Stimulated activated memory B cell treated with anti-CD40 and anti-IgM and Interleukin-4, amounts not matched to agents 10 μg/mL and 1 μg/mL and 100 μg/mL, for 72 hours (primary cell): Measurements from ENCODE around the gene LRRC51.

Experiments used
- ATAC-seq: fragments of 150-1000 bp; cut with Tn5 transposase; 2 replicates; pipeline ENCODE4 v1.10.0; 2021
- H3K27ac Mint-ChIP-seq: one replicate; pipeline ENCODE4 v1.8.0; 2022; ENCODE audit warnings: mild to moderate bottlenecking, mixed read lengths
- H3K27me3 Mint-ChIP-seq: one replicate; pipeline ENCODE4 v1.8.0; 2022; ENCODE audit warnings: mixed read lengths
- H3K36me3 Mint-ChIP-seq: one replicate; pipeline ENCODE4 v1.8.0; 2022; ENCODE audit warnings: mixed read lengths
- H3K4me1 Mint-ChIP-seq: one replicate; pipeline ENCODE4 v1.8.0; 2022; ENCODE audit warnings: mixed read lengths
- H3K4me3 Mint-ChIP-seq: one replicate; pipeline ENCODE4 v1.8.0; 2022; ENCODE audit warnings: mild to moderate bottlenecking, moderate library complexity, mixed read lengths
- H3K9me3 Mint-ChIP-seq: one replicate; pipeline ENCODE4 v1.8.0; 2022; ENCODE audit warnings: mixed read lengths

Gene LRRC51

GRCh38 chr11:72080326-72081183 lies at the start of gene LRRC51, which contains the start of gene NUMA1:
Gene LRRC51 (plus strand): TSS chr11:72080850. CDS start chr11:72089084, 8,234 bp downstream.
Gene NUMA1 (minus strand): TSS chr11:72080542. CDS start chr11:72035943, 44,599 bp downstream.
- peak within 1 kb of the TSS; percentile 94 for H3K27ac Mint-ChIP-seq
- peaks cover 55% of the 10 kb centered on the region for H3K4me1 Mint-ChIP-seq
- H3K9me3 Mint-ChIP-seq = no peaks in the 10 kb centered on the region
- no peaks in the 10 kb centered on the region for H3K27me3 Mint-ChIP-seq
- H3K36me3 Mint-ChIP-seq = peaks cover 11% of the 10 kb centered on the region
- ATAC-seq = peak; percentile 98
- peak within 1 kb of the TSS; percentile 99 for H3K4me3 Mint-ChIP-seq

DNA sequence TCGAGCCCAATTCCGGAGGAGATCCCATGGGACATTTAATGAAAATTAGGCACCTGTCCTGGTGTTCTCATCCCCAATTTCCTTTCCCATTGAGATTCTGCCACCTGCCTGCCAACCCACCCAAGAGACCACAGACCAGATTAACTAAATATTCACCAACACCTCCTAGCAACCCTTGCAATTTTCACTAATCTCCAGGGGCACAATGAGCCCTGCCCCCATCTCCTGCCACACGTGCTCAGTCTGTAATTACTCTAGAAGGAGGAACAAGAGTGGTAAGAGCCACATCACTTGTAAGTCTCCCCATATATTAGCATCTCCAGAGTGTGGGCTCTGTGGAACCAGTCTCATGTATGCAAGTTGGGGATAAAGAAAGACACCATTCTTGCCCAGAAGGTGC lies 44.0 kb upstream of the LRRC51 start:
- H3K27me3 Mint-ChIP-seq = no peaks in the 10 kb centered on the region
- H3K36me3 Mint-ChIP-seq = peaks cover 7% of the 10 kb centered on the region
- peaks cover 12% of the 10 kb centered on the region for H3K4me1 Mint-ChIP-seq
- no peak overlapping the region for H3K4me3 Mint-ChIP-seq
- ATAC-seq = no peak
- H3K9me3 Mint-ChIP-seq = no peaks in the 10 kb centered on the region
- H3K27ac Mint-ChIP-seq = no peak overlapping the region

DNA sequence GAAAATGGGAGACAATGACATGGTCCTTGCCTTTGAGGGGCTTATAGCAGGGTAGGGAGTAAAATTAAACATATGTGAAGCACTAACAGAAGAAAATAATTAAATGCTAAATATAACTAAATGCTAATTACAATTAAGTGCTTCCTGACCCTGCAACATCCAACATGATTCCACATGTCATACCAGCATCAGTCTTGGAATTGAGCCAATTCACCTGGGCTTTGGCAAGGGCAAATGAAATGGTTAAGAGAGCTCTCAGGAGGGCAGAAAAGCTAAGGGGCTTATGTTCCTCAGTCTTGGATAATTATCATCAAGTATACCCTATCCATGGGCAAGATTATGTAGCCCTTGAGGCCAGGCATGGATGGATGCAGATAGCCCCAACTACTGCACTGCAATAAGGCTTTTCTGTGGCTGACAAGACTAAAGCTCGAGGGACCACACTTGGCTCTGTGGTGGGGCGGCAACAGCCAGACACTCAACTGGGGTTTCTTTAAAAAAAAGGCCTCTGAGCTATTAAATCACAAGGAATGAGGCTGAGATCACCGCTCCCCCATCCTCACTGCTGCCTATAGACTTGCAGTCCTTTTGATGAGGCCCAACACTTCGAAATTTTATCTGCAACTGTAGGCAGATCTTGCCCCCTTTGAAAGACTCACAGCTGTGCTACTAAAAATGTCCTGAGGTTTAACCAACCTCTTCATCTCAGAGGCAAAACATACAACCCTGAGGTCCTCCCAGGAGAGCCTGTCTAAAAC lies 42.9 kb upstream of the LRRC51 start:
- H3K27ac Mint-ChIP-seq = no peak overlapping the region
- H3K4me3 Mint-ChIP-seq = no peak overlapping the region
- ATAC-seq = no peak
- peaks cover 22% of the 10 kb centered on the region for H3K4me1 Mint-ChIP-seq
- H3K9me3 Mint-ChIP-seq = no peaks in the 10 kb centered on the region
- H3K27me3 Mint-ChIP-seq = no peaks in the 10 kb centered on the region
- H3K36me3 Mint-ChIP-seq = peaks cover 7% of the 10 kb centered on the region

DNA sequence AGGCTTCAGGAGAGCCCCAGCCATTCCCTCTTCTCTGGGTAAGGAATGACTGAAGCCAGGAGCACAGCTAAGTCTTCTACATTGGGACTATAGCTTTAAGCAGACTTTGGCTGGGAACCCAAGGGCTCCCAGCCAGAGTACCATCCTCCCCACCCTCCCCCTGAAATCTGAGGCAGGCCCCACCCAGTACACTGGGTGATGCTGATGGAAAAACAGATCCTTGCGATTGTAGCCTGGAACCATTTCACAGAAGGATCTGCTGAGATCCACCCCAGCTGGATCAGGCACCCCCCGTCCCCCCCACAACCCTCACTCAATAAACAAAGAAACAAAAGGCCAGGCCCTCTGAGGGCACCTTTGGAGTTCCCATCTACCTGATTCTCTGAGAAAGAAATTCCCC lies 42.2 kb upstream of the LRRC51 start:
- Mint-ChIP-seq H3K27me3 (no peaks in the 10 kb centered on the region), H3K9me3 (no peaks in the 10 kb centered on the region), H3K4me1 (peaks cover 28% of the 10 kb centered on the region)

GRCh38 chr11:72039031-72039855 lies 41.4 kb upstream of the LRRC51 start:
- Mint-ChIP-seq H3K27ac (no peak overlapping the region), H3K4me1 (peaks cover 28% of the 10 kb centered on the region), H3K27me3 (no peaks in the 10 kb centered on the region), H3K36me3 (peaks cover 7% of the 10 kb centered on the region), H3K9me3 (no peaks in the 10 kb centered on the region), H3K4me3 (no peak overlapping the region)
- ATAC-seq = no peak

More for the DNA sequence above, 42.2 kb upstream of the LRRC51 start:
- Mint-ChIP-seq H3K4me3 (no peak overlapping the region), H3K27ac (no peak overlapping the region), H3K36me3 (peaks cover 7% of the 10 kb centered on the region)
- ATAC-seq = no peak

DNA sequence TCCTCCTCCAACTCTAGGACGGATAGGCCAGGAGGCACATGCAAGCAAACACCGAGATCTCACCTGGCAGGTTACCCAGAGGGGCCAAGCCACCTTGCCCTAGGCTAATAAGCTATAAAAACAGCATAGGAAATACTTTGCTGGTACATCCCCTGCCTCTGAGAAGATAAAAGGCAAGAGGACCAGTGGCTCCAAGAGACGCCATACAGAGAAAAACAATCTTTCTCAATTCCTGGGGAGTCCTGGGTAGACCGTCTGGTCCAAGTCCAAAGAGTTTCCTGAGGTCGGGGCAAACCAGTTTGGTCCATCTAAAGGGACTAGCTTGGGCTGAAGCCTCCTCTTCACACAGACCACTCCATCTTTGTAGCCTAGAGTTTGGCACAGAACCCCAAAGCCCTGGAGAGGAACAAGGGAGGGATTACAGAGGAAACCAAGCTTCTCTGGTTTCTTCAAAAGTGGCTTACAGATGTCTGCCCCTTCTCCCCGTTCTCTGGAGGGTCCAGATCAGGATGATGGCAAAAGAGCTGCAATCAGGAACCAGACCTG lies 40.7 kb upstream of the LRRC51 start:
- Mint-ChIP-seq H3K27me3 (no peaks in the 10 kb centered on the region), H3K9me3 (no peaks in the 10 kb centered on the region), H3K36me3 (peaks cover 7% of the 10 kb centered on the region), H3K4me1 (peaks cover 29% of the 10 kb centered on the region), H3K27ac (no peak overlapping the region), H3K4me3 (no peak overlapping the region)
- no peak for ATAC-seq

GRCh38 chr11:72040491-72041363 lies 39.9 kb upstream of the LRRC51 start:
- Mint-ChIP-seq H3K4me1 (peaks cover 32% of the 10 kb centered on the region), H3K27me3 (no peaks in the 10 kb centered on the region), H3K27ac (no peak overlapping the region), H3K4me3 (no peak overlapping the region), H3K9me3 (no peaks in the 10 kb centered on the region), H3K36me3 (peaks cover 2% of the 10 kb centered on the region)
- ATAC-seq = peak; percentile 72

DNA sequence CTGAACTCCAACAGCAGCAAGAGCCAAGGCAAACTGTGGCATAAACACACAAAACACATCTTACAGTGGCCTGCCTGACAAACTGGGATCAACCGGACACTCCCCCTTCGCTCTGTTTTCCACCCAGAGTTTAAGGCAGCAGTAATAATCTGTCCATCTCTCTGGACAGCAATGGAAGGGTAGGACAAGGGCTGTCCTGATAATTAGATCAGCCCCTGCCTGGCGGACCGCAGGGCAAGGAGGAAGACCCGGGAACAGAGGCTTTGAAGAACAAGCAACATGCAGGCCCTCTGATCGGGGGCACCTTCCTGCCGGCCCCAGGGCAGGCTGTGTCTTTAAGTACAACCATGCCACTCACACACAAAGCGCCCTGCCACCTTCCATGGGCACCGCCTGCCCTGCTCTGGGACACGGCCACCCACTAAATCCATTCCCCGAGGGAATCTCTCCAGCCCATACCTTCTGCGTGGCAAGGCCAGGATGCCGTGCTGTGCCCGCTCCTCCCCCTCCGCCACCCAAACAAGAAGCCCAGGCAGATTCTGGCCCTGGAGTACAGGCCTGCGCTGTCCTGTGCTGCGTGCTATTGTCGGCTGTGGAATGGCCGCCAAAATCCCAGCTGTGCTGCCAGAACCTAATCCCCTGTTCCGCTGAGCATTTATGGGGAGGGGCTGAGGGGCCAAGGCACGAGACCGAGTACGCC lies 39.1 kb upstream of the LRRC51 start:
- Mint-ChIP-seq H3K4me1 (peaks cover 37% of the 10 kb centered on the region), H3K9me3 (no peaks in the 10 kb centered on the region), H3K27me3 (no peaks in the 10 kb centered on the region), H3K36me3 (peaks cover 5% of the 10 kb centered on the region), H3K4me3 (no peak overlapping the region), H3K27ac (no peak overlapping the region)
- peak; percentile 61 for ATAC-seq

DNA sequence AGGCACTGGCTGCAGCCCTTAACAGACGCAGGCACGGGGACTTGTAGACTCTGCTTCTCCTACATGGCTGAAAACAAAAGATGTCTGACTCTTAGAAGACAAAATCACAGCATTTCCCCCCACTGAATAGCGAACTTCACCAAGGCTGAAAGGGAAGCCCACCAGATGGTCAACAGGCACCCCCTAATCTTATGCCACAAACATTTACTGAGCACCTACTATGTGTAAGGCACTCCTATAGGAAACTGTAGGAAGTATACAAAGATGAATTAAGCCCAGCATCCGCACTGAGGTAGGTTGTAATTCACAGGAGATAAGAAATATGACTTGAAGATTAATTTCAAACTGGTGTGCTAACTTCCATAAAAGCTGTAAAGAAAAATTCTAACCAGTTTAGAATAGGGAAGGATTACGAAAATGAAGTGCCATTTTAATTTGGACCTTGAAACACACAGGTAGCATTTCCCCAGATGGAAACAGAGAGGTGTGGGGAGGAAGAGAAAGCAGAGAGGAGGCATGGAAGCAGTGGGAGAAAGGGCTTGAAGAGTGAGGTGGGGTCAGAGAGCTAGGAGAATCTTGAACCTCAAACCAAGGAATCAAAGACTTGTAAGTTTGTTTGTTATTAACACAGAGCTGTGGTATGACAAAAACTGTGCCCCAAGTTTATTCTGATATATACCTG lies 38.4 kb upstream of the LRRC51 start:
- no peak overlapping the region for H3K4me3 Mint-ChIP-seq
- no peaks in the 10 kb centered on the region for H3K27me3 Mint-ChIP-seq
- no peak overlapping the region for H3K27ac Mint-ChIP-seq
- peaks cover 7% of the 10 kb centered on the region for H3K36me3 Mint-ChIP-seq
- H3K4me1 Mint-ChIP-seq = peaks cover 31% of the 10 kb centered on the region
- H3K9me3 Mint-ChIP-seq = no peaks in the 10 kb centered on the region
- no peak for ATAC-seq

DNA sequence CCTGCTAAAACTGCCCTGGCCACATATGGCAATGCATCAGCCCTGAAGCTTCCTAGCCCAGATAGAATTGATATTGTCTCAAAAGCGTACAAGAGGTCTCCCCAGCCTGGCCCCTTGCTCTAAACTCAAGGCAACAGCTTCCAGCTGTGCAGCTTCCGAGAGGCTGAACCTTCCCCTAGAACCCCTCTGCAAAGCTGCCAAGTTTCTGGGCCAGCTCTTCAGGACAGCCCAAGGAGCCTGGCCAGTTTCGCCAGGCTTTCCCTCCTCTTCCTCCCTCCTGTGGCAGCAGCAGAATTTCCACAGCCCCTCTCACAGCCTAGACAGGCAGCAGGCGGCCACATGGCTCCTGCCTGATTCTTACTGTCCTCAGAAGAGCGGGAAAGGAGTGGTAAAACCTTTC lies 34.8 kb upstream of the LRRC51 start:
- H3K9me3 Mint-ChIP-seq = no peaks in the 10 kb centered on the region
- H3K4me3 Mint-ChIP-seq = no peak overlapping the region
- ATAC-seq = no peak
- peaks cover 31% of the 10 kb centered on the region for H3K4me1 Mint-ChIP-seq
- H3K27ac Mint-ChIP-seq = no peak overlapping the region
- H3K36me3 Mint-ChIP-seq = peaks cover 7% of the 10 kb centered on the region
- no peaks in the 10 kb centered on the region for H3K27me3 Mint-ChIP-seq

DNA sequence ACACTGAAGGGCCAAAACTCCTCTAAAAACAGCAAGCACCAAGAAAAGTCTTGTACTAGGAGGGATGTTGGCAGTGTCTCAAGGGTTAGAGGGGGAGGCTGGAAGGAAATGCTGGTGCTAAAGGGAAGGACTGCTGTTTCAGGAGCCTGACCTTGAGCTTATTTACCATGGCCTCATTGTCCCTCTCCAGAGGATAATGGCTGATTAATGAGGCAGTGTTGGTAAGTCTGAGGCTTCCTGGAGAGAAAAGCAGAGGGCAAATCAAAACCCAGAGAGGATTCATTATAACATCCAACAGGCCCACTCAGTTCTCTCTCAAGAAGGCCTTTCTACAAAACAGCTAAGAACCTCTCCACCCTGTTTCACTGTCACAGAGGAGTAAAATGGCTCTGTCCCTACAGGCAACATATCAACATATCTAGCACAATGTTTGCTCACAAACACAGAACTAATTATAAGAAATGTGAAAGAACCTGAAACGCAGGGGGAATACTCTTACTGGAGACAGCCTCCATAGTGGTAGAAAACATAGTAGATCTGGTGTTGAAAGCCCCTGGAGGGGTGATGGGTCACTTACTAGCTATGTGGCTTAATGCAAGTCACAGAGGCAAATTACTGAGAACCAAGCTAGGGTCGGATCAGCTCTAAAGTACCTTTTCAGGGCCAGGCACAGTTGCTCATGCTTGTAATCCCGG lies 31.7 kb upstream of the LRRC51 start:
- no peaks in the 10 kb centered on the region for H3K9me3 Mint-ChIP-seq
- H3K4me3 Mint-ChIP-seq = no peak overlapping the region
- H3K4me1 Mint-ChIP-seq = peaks cover 11% of the 10 kb centered on the region
- H3K27ac Mint-ChIP-seq = no peak overlapping the region
- H3K36me3 Mint-ChIP-seq = peaks cover 16% of the 10 kb centered on the region
- no peak for ATAC-seq
- no peaks in the 10 kb centered on the region for H3K27me3 Mint-ChIP-seq

GRCh38 chr11:72058416-72059034 lies 22.1 kb upstream of the LRRC51 start:
- no peaks in the 10 kb centered on the region for H3K9me3 Mint-ChIP-seq
- peaks cover 11% of the 10 kb centered on the region for H3K4me1 Mint-ChIP-seq
- ATAC-seq = no peak
- no peak overlapping the region for H3K27ac Mint-ChIP-seq
- H3K4me3 Mint-ChIP-seq = no peak overlapping the region
- H3K27me3 Mint-ChIP-seq = no peaks in the 10 kb centered on the region
- peaks cover 13% of the 10 kb centered on the region for H3K36me3 Mint-ChIP-seq
